Gastrocnemius medialis (tissue), 4 donors: Measurements from ENCODE around the gene PIEZO1. TPM values are rescaled to one million over a fixed set of nuclear protein-coding genes. Genes with fewer than 3 reads are reported as not detected.

Experiments used
- ATAC-seq, 2 donors: fragments of 150-250 bp; one replicate each; pipeline ENCODE4 v1.9.1; 2016
- DNase-seq, 2 donors: peaks; one replicate each; pipeline ENCODE4 v3.0.0-alpha.2; 2019
- H3K27ac ChIP-seq, 4 donors: fragments of 200-600 bp; sonication (generic); 1 replicate in 1 of 4; 2 replicates in 3 of 4; pipeline ENCODE4 v1.5.1; 2016 to 2018; ENCODE audit warnings: mild to moderate bottlenecking in 2 of 4, moderate library complexity in 1 of 4
- H3K27me3 ChIP-seq, 3 donors: fragments of 200-600 bp; sonication (generic) in 2 of 3; 1 replicate in 1 of 3; 2 replicates in 2 of 3; pipeline versions ENCODE4 v1.5.1 to v1.6.0; 2016 to 2019; ENCODE audit warnings: mild to moderate bottlenecking in 1 of 3, moderate library complexity in 1 of 3
- H3K36me3 ChIP-seq, 2 donors: fragments of 200-600 bp; sonication (generic) in 1 of 2; one replicate each; pipeline ENCODE4 v1.5.1; 2017 to 2018
- H3K4me1 ChIP-seq, 2 donors: fragments of 200-600 bp; sonication (generic) in 1 of 2; one replicate each; pipeline ENCODE4 v1.5.1; 2016 to 2017; ENCODE audit warnings: mild to moderate bottlenecking in 2 of 2
- H3K4me3 ChIP-seq, 4 donors: fragments of 200-600 bp; sonication (generic) in 3 of 4; 1 replicate in 1 of 4; 2 replicates in 3 of 4; pipeline ENCODE4 v1.5.1; 2016 to 2019; ENCODE audit warnings: mild to moderate bottlenecking in 2 of 4
- H3K9me3 ChIP-seq, 3 donors: fragments of 200-600 bp; sonication (generic) in 2 of 3; 1 replicate in 1 of 3; 2 replicates in 2 of 3; pipeline ENCODE4 v1.5.1; 2016 to 2019
- CTCF ChIP-seq, 5 experiments: fragments of 450-650 bp in 3 of 5; fragments of 200-600 bp in 2 of 5; sonication (generic) in 2 of 5; IDR thresholded peaks in 4 of 5; conservative IDR thresholded peaks in 1 of 5; 1 replicate in 4 of 5; 2 replicates in 1 of 5; pipeline ENCODE4 v1.5.1; 2016 to 2019; ENCODE audit warnings: antibody characterized with exemption in 5 of 5, mild to moderate bottlenecking in 3 of 5, moderate library complexity in 3 of 5
- POLR2A ChIP-seq, 2 donors: fragments of 450-650 bp; IDR thresholded peaks; one replicate each; pipeline ENCODE4 v1.6.1; 2017; ENCODE audit warnings: antibody characterized with exemption in 2 of 2, mild to moderate bottlenecking in 2 of 2, moderate library complexity in 2 of 2
- in situ Hi-C, 4 donors: fragments of 200-750 bp; cut with MboI; loops; one replicate each; pipeline versions ENCODE4 v1.15.0 to v1.8.0; 2017; ENCODE audit warnings: low sequenced_read_pairs in 4 of 4
- intact Hi-C: fragments of 100-400 bp; cut with DNase I; formaldehyde crosslinking; loops from one replicate; pipeline ENCODE4 v1.15.1; 2023; ENCODE audit warnings: low total_unique reads
- total RNA-seq, 4 donors: library from RNA; depleted of rRNA; stranded (reverse); fragments of >200 nt; gene quantifications; one replicate each; pipeline versions ENCODE4 v1.1.0 to v1.2.3, GENCODE V29; 2016

Gene PIEZO1
- total RNA-seq, 4 donors from 2014 or later: 9.0 to 37.0 (median 16.5) TPM

GRCh38 chr16:88695753-88696152 is 89.3 kb downstream of the PIEZO1 start:
- intact Hi-C loops: no loop called here
- in situ Hi-C loops: no loop called here
- ATAC-seq (peak; percentile 80), DNase-seq (peak; percentile 46 to 71)
- TF ChIP-seq CTCF (IDR thresholded peaks at IDR 0.05 in 4 of 5, conservative IDR thresholded peaks at IDR 0.05 in 1 of 5) (no peak), POLR2A (IDR thresholded peaks at IDR 0.05) (no peak)
- Histone ChIP-seq H3K4me1 (peaks cover 7 to 12% of the 10 kb centered on the region in 2 donors), H3K4me3 (no peak overlapping the region), H3K9me3 (no peaks in the 10 kb centered on the region), H3K36me3 (peaks cover 0 to 32% of the 10 kb centered on the region in 2 donors), H3K27me3 (no peaks in the 10 kb centered on the region), H3K27ac (peak overlapping the region; percentile 56 to 75 (median 67))

GRCh38 chr16:88695218-88695617 is 89.8 kb downstream of the PIEZO1 start:
- peak; percentile 17 to 23 for ATAC-seq
- H3K4me1 ChIP-seq: peaks cover 7 to 12% of the 10 kb centered on the region in 2 donors
- no peak for DNase-seq
- TF ChIP-seq CTCF (IDR thresholded peaks at IDR 0.05 in 4 of 5, conservative IDR thresholded peaks at IDR 0.05 in 1 of 5) (no peak), POLR2A (IDR thresholded peaks at IDR 0.05) (no peak)
- H3K9me3 ChIP-seq: no peaks in the 10 kb centered on the region
- H3K4me3 ChIP-seq: no peak overlapping the region
- intact Hi-C loops (no loop called here), in situ Hi-C loops (no loop called here)
- peaks cover 0 to 32% of the 10 kb centered on the region in 2 donors for H3K36me3 ChIP-seq
- no peaks in the 10 kb centered on the region for H3K27me3 ChIP-seq
- H3K27ac ChIP-seq: peak overlapping the region; percentile 56 to 75 (median 67)

GRCh38 chr16:88694221-88695087 is 90.6 kb downstream of the PIEZO1 start:
- Histone ChIP-seq H3K27me3 (no peaks in the 10 kb centered on the region), H3K36me3 (peaks cover 0 to 31% of the 10 kb centered on the region in 2 donors), H3K4me3 (no peak overlapping the region), H3K9me3 (no peaks in the 10 kb centered on the region), H3K27ac (no peak overlapping the region), H3K4me1 (peaks cover 7 to 12% of the 10 kb centered on the region in 2 donors)
- DNase-seq (no peak), ATAC-seq (no peak)
- intact Hi-C loops: no loop called here
- in situ Hi-C loops: no loop called here
- TF ChIP-seq CTCF (IDR thresholded peaks at IDR 0.05 in 4 of 5, conservative IDR thresholded peaks at IDR 0.05 in 1 of 5): no peak
- TF ChIP-seq POLR2A (IDR thresholded peaks at IDR 0.05): no peak

- peaks cover 0 to 23% of the 10 kb centered on the region in 2 donors for H3K36me3 ChIP-seq
- DNase-seq: no peak
- in situ Hi-C loops (no loop called here), intact Hi-C loops (no loop called here)
- TF ChIP-seq POLR2A (IDR thresholded peaks at IDR 0.05) (no peak), CTCF (IDR thresholded peaks at IDR 0.05 in 4 of 5, conservative IDR thresholded peaks at IDR 0.05 in 1 of 5) (no peak)
- no peaks in the 10 kb centered on the region for H3K27me3 ChIP-seq
- H3K4me3 ChIP-seq: no peak overlapping the region
- H3K9me3 ChIP-seq: no peaks in the 10 kb centered on the region
- ATAC-seq: no peak
- H3K27ac ChIP-seq: no peak overlapping the region
- peaks cover 7 to 12% of the 10 kb centered on the region in 2 donors for H3K4me1 ChIP-seq
These were observed 91.4 kb downstream of the PIEZO1 start for GRCh38 chr16:88693420-88694177.
